Left cardiac atrium (tissue), 4 donors: ENCODE measurements around the gene AZIN2. TPM values are rescaled to one million over a fixed set of nuclear protein-coding genes. Genes with fewer than 3 reads are reported as not detected.
"Not testable (repeated sequence)": the region's sequence is repeated elsewhere in the genome, so short reads cannot be mapped to it uniquely, and the experiment has no call there.

Experiments used
- ATAC-seq, 2 donors: fragments of 200-7000 bp; cut with Tn5 transposase; one replicate each; pipeline ENCODE4 v1.9.1; 2020; ENCODE audit warnings: mild to moderate bottlenecking in 2 of 2, moderate library complexity in 2 of 2
- DNase-seq: peaks from one replicate; pipeline ENCODE4 v3.0.0-alpha.2; 2020
- intact Hi-C, 2 donors: fragments of 100-400 bp; cut with DNase I; formaldehyde crosslinking; loops; one replicate each; pipeline versions ENCODE4 v1.14.1 to v1.15.1; 2022 to 2023
- total RNA-seq, 2 donors: library from RNA; stranded (reverse); fragmentation: NEBNext Ultra II Directional; extraction: Animal tissue kit (Norgen Biotek cat#: 25700); gene quantifications; one replicate each; pipeline ENCODE4 v1.2.1, GENCODE V29; 2021
- donor health status: DM: no; HTN: yes; CAD: no.
- donor health status: DM: no; HTN: yes; CAD: no; lungs with severe emphysema.
- donor health status: DM: yes; HTN: yes; CAD: no.
- donor health status: Dilated cardiomyopathy.

AZIN2 gene
- total RNA-seq, 2 donors from 2014 or later, result 1.8 to 2.6 TPM

DNA sequence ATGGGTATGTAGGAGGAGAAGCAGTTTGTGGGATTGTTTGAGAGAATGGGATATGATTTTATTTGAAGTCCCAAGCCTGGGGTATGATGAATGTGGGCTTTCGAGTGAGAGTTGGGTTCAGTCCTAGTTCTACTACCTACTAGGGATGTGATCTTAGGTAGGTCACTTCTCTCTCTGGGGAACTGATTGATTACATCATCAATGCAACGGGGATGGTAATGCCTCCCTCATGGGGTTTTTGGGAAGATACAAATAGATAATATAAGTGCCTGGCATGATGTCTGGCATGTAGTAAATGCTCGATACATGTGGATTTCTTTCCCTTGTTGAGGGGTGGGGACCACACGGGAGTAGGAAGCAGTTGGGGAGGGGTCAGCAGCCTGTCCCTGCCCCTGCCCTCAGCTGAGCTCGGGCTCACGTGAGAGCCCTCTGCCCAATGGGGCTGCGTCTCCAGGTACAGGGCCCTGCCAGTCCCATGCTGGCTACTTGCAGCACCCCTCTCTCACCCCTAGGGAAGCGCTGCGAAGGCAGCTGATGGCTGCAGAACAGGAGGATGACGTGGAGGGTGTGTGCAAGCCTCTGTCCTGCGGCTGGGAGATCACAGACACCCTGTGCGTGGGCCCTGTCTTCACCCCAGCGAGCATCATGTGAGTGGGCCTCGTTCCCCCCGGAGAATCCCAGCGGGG lies 38.7 kb downstream of the AZIN2 start:
- intact Hi-C loops, result no loop called here
- ATAC-seq (peak in 1 of 2 donors; percentile 12), DNase-seq (no peak)

DNA sequence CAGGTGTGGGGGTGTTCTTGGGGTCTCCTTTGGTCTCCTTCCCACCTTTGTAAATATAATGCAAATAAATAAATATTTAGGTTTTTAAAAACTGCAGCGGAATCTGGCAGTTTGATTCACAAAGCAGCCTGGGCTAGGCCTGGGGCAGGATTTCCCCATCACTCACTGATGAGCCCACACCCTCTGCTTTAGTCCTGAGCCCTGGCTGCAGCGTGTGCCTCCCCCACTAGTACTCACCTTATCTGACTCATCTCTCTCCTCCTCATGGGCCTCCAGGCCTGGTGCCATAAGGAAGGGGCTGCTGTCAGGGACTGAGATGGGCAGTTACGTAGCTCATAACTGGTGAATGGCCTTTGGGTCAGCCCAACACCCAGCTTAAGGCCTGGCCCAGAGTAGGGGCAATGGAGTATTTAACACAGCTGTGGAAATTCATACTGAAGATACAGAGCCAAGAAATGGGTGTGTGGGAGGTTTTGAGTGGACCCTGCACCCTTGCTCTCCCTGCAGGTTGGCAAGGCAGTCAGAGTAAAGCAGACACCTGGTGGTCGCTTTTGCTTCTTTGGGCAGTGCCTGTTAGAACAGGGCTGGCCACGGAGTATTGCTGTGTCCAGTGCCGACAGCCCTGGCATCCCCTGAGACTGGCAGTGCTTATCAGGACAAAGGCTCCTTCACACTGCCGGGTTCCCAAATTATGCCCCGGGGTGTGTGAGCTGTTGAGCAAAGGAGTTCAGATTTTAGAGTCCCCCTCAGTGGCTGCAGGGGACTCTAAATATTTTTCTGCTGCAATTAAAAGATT lies 39.7 kb downstream of the AZIN2 start:
- DNase-seq (no peak), ATAC-seq (peak in 1 of 2 donors; percentile 30)
- intact Hi-C loops, result no loop called here

DNA sequence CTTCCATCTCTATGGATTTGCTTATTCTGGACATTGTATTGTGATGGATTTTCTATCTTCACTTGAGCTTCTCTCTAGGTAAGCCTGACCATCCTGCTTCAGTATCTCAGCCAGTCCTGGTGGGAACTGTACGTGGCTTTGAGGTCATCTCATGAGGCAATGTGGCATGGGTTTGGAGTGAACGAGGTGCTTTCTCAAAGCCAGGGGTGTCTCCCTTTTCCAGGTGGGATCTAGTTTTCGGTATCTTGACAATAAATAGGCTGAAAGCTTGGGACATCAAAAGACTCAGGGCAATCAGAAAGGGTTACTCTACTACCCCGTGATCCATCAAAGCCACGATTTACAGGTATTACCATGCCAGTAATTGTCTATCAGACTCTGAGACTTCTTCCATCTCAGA lies 40.8 kb downstream of the AZIN2 start:
- intact Hi-C loops, result no loop called here
- DNase-seq (no peak), ATAC-seq (no peak)

DNA sequence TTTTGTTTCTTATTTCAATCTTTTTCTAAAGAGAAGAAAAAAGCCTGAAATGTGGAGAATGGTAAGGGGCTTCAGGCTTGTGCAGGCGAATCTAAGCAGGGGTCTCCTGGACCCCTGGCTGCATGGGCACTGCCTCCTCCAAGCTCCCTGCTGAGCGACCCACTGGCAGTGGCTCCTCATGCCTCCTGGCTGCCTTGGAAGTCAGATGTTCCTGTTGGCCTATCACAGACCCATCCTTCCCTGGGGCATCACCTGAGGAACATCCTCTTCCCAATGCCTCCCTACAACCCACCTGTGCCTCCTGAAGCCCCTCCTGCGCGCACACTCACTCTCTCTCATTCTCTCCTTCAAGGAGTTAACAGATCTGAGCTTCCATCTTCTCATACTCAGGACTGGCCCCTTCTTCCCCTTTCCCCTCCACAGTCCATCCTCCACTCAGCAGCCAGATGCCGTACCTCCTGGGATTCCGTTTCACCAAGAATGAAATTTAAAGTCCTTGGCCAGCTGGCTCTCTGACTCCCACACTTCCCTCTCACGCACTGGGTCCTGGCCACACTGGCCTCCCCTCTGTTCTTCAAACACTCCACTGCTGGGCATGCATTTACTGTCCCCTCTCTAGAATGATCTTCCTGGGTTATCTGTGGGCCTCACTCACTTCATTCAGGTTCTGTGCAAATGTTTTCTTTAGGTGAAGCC lies 41.7 kb downstream of the AZIN2 start:
- ATAC-seq, result no peak
- DNase-seq, result no peak
- intact Hi-C loops, result no loop called here

DNA sequence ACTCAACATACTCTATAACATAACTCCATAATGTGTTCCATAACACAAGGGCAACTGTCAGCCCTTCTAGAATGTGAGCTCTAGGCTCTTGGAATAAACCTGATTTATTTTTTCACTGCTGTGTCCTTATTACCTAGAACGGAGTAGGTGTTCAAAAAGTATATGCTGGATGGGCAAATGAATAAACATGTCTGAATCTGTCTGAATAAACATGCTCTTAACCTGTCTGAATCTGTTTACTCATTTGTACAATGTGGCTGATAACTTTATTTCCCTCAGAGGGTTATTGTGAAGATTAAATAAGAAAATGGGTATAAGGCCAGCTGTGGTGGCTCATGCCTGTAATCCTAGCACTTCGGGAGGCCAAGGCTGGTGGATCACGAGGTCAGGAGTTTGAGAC lies 42.3 kb downstream of the AZIN2 start:
- intact Hi-C loops, result no loop called here
- DNase-seq, result no peak
- no peak for ATAC-seq

DNA sequence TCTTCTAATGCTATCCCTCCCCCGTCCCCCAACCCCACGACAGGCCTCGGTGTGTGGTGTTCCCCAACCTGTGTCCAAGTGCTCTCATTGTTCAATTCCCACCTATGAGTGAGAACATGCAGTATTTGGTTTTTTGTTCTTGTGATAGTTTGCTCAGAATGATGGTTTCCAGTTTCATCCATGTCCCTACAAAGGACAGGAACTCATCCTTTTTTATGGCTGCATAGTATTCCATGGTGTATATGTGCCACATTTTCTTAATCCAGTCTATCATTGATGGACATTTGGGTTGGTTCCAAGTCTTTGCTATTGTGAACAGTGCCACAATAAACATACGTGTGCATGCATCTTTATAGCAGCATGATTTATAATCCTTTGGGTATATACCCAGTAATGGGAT lies 43.7 kb downstream of the AZIN2 start:
- intact Hi-C loops, DNase-seq, ATAC-seq: not testable (repeated sequence)

DNA sequence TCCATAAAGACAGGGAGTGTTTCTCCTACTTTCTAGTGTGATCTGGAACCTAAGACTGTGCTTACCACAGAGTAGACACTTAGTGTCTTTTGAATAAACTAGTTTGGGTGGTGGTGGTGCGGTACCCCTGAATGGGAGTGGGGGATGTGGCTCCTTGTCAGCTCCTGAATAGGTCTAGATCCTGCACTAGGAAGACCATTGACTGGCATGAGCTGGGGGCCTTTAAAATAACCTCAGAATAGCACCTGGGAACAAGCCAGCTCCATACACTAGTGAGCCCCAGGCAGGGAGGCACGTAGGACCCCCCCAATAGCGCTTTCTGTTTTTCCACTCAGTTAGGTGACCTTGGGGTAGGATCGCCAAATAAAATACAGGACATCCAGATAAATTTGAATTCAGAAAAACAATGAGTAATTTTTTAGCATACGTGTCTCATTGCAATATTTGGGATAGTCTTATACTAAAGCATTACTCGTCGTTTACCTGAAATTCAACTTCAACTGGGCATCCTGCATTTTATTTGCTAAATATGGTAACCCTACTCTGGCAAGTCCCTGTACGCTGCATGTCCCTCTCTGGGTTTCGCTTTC lies 45.6 kb downstream of the AZIN2 start:
- DNase-seq, result no peak

DNA sequence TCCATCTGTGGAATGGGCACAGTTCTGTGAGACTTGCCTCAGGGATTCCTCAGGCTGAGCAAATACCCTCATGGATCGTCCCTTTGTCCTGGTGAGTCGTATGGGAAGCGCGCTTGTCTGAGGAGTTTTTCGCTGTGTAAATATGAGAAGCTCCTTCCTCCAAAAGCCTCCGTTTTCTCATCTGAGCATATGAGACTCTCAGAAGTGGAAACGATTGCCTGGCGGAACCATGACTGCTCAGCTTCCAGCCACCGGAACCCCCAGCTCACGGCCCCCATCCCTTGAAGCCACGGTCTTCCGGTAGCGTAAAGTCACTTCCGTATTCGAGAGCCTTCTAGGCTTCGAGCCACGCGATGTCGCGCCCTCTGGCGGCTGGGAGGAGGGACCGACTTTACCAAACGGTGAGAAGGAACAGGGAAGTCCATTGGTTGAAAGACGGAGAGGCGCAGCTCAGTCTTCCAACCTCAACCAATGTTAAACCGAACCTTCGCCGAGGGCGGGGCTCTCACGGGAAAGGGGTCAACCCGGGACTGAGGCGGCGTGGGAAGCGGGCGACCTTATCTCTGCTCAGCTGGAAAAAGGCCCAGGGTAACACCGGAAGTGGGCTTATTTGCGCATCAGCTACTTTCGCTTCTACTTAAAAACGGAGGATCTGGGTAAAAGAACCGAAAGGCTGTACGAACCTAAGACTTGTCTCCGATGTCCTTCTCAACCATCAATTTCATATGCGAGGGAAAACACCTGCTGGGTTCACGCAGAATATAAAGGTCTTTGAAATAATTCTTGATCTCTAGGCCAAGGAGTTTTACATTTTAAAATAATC lies 46.3 kb downstream of the AZIN2 start:
- DNase-seq, result peak; percentile 99
- intact Hi-C loops, result no loop called here
- peak; percentile 99 to 100 for ATAC-seq

More for the DNA sequence above, 45.6 kb downstream of the AZIN2 start:
- intact Hi-C loops, result no loop called here
- no peak for ATAC-seq

DNA sequence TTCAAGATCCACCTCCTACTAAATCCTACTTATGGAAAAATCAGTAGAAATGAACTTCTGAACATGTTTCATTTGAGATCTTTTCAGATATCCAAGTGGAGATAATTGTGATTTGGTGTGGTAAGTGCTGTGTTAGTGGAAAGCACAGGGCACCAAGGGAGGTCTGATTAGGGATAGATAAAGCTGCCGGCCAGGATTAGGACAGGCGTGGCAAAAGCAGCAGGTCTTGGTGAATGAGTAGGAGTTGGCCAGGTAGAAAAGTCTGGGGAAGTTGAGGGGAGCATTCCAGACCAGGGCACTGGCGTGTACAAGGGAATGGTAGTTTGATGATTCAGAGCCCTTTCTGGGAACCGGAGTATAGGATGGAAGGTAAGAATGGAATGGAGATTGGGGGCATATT lies 47.8 kb downstream of the AZIN2 start:
- DNase-seq, result no peak
- intact Hi-C loops, result no loop called here
- no peak for ATAC-seq

DNA sequence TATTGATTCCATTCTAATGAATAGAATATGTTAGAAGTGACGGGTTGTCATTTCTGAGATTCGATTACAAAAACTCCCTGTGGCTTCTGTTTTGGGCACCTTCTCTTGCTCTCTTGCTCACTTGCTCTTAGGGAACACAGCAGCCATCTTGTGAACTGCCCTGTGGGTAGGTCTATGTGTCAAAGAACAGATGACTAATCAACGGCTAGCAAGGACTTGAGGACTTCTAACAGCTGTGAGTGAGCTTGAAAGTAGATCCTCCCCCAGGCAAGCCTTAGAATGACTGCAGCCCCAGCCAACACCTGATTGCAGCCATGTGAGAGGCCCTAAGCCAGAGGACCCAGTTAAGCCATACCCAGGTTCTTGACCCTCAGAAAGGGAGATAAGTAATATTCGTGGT lies 49.3 kb downstream of the AZIN2 start:
- no peak for ATAC-seq
- intact Hi-C loops, result no loop called here
- no peak for DNase-seq

DNA sequence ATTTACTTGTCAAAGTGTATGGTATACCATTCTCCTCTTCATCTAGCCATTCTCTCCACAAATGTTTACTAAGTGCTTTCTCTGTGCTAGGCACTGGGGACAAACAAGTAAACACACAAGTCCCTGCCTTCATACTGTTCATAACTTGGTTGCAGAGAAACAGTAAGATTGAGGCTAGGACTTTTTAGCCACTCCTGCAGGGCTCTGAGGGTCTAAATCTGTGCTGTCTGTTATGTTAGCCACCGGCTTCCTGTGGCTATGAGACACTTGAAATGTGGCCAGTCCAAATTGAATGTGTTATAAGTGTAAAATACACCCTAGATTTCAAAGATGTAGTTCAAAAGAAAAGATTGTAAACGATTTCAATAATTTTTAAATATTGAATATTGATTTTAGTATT lies 50.2 kb downstream of the AZIN2 start:
- no peak for DNase-seq
- ATAC-seq, result no peak
- intact Hi-C loops, result no loop called here

DNA sequence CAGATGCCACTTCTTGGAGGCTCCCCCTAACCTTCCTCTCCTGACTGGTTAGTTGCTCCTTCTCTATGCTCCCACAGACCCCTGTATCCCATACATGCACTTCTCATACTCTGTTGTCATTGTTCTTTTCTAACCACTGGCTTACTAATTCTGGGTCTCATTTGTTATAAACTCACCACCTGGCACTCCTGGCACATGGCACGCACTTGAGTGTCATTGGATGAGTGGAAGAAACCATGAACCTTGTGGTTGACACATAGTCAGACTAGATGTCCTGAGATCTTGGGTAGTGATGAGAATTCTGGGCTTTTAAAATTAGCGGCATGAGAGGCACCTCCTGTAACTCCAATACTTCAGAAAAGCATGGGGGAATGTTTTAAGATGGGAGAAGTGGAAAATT lies 51.6 kb downstream of the AZIN2 start:
- ATAC-seq, result no peak
- no peak for DNase-seq
- intact Hi-C loops, result no loop called here

DNA sequence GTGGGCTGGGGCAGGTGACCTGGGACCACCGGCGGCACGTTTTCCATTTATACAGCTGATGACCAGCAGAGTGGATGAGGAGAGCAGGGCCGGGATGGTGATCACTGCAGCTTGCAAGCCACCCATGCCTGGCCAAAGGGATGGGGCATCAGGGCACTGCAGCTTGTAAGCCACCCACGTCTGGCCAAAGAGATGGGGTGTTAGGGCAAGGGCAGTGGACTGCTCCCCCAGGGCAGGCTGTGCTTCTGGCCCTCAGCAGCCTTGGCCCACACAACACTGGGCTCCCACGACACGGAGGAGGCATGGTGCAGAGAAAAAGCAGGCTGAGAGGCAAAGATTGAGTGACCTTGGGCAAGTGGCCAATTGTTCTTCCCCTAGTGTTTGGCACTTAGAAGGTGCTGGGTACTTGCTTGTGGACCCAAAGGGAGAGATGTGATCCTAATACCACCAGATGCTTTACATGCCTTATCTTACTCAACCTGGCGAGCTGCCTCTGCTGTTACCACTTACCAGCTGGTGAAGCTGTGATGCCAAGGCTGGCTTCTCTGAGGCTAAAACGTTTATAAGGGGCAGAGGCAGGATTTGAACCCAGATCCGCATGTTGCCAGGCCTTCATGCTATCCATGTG lies 52.6 kb downstream of the AZIN2 start:
- intact Hi-C loops, result no loop called here
- DNase-seq, result no peak
- peak; percentile 15 to 49 for ATAC-seq

DNA sequence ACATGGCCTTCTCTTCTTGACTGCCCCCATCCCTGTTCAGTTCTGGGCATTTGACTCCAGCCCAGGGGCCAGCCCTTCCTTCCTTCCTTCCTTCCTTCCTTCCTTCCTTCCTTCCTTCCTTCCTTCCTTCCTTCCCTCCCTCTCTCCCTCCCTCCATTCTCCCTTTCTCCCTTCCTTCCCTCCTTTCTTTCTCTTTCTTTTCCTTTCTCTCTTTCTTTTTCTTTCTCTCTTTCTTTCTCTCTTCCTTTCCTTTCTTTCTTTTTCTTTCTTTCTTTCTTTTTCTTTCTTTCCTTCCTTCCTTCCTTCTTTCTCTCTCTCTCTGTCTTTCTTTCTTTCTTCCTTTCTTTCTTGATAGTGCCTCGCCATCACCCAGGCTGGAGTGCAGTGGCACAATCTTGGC lies 55.1 kb downstream of the AZIN2 start:
- ATAC-seq, intact Hi-C loops, DNase-seq: not testable (repeated sequence)

DNA sequence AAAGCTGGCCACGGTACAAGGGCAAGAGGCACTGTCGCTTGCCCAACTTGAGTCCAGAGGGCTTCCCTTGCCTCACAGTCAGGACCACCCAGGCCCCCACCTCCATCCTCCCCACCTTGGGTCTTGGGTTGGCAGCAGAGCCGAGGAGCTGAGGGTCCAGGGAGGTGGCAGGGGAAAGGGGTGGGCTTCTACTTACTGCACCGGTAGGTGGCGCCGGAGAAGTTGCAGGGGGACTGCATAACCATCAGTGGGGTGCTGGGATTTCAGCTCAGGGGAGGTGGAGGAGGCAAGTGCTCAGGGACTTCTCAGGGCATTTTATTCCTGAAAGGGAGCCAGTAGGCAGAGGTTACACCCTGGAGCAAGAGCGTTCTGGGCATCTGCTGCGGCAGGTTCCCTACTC lies 56.8 kb downstream of the AZIN2 start:
- peak in 1 of 2 donors; percentile 23 for ATAC-seq
- intact Hi-C loops, result no loop called here
- peak; percentile 44 for DNase-seq

DNA sequence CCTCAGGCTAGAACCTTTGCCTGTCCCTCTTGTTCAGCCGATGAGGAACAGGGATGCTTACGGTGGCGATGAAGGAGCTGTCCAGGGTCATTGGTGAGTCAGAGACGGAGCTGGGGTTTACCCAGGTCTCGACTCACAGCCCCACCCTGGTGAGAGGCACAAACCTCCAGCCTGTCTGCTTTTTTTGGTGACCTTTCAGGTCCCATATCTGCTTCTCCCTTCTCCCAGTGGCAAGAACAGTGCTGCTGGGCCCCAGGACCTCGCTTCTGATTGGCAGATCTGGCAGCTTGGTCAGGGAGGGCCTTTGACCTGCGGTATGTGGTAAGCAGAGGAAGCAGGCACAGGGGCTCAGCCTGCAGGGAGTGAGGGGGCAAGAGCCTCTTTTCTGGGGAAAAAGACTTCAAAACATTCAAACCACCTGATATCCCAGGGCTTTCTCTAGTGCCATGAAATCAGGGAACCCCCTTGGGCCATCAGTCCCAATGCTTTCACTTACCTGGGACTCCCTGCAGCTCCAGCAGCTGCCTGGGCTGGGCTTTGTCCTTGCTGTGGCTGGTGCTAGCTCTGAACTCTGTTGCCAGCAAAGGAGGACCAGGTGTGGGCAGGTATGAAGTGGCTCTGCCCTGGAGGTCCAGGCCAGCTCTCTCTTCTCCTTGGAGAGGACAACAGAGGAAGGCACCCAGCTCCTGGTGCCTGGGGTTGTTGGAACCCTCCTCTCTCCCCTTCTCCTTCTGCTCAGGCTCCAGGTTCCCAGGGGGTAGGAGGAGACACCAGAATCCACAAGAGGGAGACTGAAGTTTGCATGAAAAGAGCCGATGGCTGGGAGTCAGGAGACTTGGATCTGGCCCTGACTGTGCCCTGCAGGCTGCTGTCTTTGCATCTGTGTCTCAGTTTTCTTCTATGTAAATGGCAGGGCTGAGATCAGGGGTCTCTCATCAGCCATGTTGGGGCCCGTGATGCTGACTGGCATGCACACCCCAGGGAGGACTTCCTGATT lies 59.5 kb downstream of the AZIN2 start:
- ATAC-seq, result peak in 1 of 2 donors; percentile 11
- intact Hi-C loops, result no loop called here
- no peak for DNase-seq

DNA sequence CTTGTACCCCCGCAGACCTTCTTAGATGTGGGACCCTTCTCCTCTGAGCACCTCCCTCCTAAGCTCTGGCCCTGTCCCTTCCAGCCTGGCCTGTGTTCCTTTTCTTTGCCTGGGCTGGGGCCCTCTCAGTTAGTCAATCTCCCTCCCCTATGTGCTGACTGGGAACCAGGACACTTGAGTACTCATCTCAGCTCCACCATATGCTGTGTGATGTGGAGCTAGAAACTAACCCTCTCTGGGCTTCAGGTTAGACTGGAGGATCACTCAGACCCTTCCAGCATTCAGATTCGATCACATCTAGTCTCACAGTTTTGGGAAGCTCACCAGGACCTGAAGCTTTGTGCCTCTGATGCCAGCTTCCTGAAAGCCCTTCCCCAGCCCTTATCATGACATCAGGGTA lies 60.3 kb downstream of the AZIN2 start:
- DNase-seq, result no peak
- ATAC-seq, result no peak
- intact Hi-C loops, result no loop called here
